GM10847 (cell line): Measurements from ENCODE around the gene OR52E1.

Source experiments
- POLR2A ChIP-seq: IDR thresholded peaks from 2 replicates; pipeline ENCODE4 v1.6.1; 2011; ENCODE audit not compliant: insufficient read length; ENCODE audit errors: extremely low read depth

Gene OR52E1

GRCh38 chr11:5092821-5093585 lies 23.6 kb downstream of the OR52E1 start:
- TF ChIP-seq POLR2A, result no peak

GRCh38 chr11:5096011-5096410 lies 26.6 kb downstream of the OR52E1 start:
- no peak for TF ChIP-seq POLR2A

GRCh38 chr11:5102246-5102645 lies 32.9 kb downstream of the OR52E1 start:
- TF ChIP-seq POLR2A, result no peak

- TF ChIP-seq POLR2A, result no peak
These were observed 33.7 kb downstream of the OR52E1 start for GRCh38 chr11:5103066-5103465.

GRCh38 chr11:5107285-5107684 lies 37.9 kb downstream of the OR52E1 start:
- TF ChIP-seq POLR2A, result no peak

GRCh38 chr11:5115339-5115738 lies 46.0 kb downstream of the OR52E1 start:
- TF ChIP-seq POLR2A, result no peak

GRCh38 chr11:5117588-5117987 lies 48.2 kb downstream of the OR52E1 start:
- TF ChIP-seq POLR2A, result no peak

- no peak for TF ChIP-seq POLR2A
These were observed 49.5 kb downstream of the OR52E1 start for GRCh38 chr11:5118893-5119292.
